ENCODE measurements around the gene MUC4.
"Not testable (repeated sequence)": the region's sequence is repeated elsewhere in the genome, so short reads cannot be mapped to it uniquely, and the experiment has no call there.

The MUC4 gene

DNA sequence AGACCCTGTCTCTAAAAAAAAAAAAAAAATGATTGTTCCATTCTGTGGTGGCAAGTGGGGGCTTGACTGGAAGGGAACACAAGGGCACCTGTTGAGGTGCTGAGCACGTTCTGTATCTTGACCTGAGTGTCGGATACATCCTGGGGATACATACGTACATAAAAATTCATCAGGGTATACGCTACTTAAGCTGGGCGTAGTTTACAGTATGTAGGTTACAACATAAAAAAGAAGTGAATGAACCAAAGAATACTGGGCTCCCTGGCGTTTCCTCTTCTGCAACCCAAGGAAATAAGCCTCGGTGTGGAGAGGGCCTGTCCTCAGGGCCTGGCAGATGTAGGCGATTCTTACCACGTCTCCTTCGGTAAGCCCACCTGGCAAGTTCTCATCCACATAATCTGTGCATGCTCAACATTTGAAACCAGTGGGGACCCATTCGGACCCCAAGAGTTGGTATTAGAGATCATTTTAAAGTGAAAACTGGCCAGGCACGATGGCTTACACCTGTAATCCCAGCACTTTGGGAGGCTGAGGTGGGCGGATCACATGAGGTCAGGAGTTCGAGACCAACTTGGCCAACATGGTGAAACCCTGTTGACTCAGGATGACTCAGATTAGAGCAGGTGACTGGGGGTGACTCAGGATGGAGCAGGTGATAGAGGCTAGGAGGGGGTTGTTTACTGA is 96.0 kb downstream of the MUC4 start:
- H3K27ac ChIP-seq = no peak overlapping the region
- TF ChIP-seq, protein P1, sequence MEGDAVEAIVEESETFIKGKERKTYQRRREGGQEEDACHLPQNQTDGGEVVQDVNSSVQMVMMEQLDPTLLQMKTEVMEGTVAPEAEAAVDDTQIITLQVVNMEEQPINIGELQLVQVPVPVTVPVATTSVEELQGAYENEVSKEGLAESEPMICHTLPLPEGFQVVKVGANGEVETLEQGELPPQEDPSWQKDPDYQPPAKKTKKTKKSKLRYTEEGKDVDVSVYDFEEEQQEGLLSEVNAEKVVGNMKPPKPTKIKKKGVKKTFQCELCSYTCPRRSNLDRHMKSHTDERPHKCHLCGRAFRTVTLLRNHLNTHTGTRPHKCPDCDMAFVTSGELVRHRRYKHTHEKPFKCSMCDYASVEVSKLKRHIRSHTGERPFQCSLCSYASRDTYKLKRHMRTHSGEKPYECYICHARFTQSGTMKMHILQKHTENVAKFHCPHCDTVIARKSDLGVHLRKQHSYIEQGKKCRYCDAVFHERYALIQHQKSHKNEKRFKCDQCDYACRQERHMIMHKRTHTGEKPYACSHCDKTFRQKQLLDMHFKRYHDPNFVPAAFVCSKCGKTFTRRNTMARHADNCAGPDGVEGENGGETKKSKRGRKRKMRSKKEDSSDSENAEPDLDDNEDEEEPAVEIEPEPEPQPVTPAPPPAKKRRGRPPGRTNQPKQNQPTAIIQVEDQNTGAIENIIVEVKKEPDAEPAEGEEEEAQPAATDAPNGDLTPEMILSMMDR (IDR thresholded peaks at IDR 0.05) = no peak
- TF ChIP-seq ZFX (IDR thresholded peaks at IDR 0.05; ENCODE audit: borderline replicate concordance) = no peak

DNA sequence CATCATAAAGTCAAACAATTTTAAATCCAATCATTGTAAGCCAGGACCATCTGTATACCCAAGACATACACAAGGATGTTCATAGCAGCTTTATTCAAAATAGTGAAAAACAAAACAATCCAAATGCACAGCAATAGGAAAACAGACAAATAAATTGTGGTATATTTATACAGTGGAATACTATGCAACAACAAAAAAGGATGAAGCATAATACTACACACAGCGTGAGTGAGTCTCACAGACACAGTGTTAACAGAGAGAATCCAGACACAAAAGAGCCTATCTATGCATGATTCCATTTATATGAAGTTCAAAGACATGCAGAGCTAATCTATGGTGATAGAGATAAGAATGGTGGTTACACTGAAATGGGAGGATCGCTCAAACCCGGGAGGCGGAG is 96.6 kb downstream of the MUC4 start:
- H3K27ac ChIP-seq = no peak overlapping the region
- TF ChIP-seq, protein P1 (IDR thresholded peaks at IDR 0.05) = no peak
- TF ChIP-seq ZFX (IDR thresholded peaks at IDR 0.05; ENCODE audit: borderline replicate concordance) = no peak

DNA sequence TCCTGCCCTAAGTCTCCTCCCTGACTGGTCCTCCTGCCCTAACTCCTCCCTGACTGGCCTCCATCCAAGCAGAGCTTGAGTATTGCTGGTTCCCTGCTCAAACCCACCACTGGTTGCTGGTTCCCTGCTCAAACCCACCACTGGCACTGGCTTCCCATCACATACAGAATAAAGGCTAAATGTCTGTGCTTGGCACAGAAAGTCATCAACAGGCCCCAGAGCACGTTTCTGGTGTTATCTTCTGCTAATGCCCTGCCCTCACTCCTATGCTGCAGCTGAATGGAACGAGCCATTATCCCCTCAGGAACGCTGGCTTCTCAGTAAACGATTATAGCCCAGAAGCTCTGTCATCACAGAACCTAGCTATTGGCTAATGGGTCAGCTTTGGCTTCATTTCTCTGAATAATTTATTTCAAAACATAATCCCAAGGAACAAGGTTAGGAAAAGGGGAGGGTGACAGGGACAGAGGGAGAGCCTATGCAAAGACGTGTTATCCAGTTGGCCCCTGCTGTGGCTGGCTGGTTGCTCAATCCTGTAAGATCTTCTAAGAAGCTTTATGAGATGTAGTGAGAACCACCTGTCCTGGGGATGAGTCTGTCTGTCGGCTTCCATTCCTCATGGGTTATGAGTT is 97.2 kb downstream of the MUC4 start:
- H3K27ac ChIP-seq = no peak overlapping the region
- TF ChIP-seq ZFX (IDR thresholded peaks at IDR 0.05; ENCODE audit: borderline replicate concordance) = no peak
- TF ChIP-seq, protein P1 (IDR thresholded peaks at IDR 0.05) = no peak

DNA sequence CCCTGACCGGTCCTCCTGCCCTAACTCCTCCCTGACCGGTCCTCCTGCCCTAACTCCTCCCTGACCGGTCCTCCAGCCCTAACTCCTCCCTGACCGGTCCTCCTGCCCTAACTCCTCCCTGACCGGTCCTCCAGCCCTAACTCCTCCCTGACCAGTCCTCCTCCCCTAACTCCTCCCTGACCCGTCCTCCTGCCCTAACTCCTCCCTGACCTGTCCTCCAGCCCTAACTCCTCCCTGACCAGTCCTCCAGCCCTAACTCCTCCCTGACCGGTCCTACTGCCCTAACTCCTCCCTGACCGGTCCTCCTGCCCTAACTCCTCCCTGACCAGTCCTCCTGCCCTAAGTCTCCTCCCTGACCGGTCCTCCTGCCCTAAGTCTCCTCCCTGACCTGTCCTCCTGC is 98.6 kb downstream of the MUC4 start:
- not testable (repeated sequence) for H3K27ac ChIP-seq

DNA sequence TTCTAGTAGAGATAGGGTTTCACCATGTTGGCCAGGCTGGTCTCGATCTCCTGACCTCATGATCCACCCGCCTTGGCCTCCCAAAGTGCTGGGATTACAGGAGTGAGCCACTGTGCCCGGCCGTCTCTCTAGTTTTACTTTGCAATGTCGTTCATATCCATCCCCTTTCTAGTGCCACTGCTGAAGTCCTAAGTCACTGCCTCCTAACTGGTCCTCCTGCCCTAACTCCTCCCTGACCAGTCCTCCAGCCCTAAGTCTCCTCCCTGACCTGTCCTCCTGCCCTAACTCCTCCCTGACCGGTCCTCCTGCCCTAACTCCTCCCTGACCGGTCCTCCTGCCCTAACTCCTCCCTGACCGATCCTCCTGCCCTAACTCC is 99.2 kb downstream of the MUC4 start:
- H3K27ac ChIP-seq = not testable (repeated sequence)

DNA sequence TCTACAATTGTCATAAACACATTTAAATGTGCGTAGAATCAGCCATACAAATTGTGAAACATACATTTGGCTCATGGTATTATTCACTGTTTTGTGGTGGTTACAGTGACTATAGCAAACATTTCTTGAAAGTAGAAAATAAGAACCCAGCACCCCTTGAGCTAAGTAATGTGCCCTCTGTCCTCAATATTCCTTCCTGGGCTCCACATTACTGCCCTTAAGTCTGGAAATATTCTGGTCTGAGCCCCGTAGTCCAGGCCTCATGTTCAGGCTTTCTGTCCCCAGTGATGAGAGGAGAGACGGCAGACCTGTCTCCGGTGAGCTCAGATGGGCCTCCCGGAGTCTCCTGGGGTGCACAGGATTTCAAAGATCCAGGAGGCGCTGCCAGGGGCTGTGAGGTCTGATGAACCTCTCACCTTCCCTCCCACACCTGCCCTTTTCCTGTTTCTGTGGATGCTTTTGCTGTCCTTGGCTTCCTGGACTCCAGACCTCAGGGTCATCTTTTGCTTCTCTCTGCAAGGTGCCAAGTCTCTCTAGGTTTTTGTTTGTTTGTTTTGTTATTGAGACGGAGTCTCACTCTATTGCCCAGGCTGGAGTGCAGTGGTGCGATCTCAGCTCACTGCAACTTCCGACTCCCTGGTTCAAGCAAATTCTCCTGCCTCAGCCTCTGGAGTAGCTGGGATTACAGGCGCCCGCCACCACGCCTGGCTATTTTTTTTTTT is 99.8 kb downstream of the MUC4 start:
- TF ChIP-seq ZFX (IDR thresholded peaks at IDR 0.05; ENCODE audit: borderline replicate concordance) = no peak
- TF ChIP-seq, protein P1 (IDR thresholded peaks at IDR 0.05) = no peak

DNA sequence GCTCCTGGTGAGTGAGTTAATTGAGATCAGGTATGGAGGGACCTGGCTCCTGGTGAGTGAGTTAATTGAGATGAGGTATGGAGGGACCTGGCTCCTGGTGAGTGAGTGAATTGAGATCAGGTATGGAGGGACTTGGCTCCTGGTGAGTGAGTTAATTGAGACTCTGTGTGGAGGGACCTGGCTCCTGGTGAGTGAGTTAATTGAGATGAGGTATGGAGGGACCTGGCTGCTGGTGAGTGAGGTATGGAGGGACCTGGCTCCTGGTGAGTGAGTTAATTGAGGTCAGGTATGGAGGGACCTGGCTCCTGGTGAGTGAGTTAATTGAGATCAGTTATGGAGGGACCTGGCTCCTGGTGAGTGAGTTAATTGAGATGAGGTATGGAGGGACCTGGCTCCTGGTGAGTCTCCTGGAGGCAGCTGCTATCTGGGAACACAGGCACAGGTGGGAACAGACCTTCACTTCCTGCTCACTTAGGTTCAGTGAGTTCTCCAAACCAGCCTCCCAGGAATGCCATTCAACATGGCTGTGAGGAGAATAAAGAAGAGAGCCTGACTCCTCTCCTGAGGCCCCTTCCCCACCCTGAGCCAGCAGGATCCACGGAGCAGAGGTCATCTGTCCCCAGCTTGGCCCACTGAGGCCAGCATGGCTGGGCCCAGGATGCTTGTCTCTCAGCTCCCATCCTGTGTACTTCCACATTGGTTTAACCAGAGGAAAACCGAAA is 100.5 kb downstream of the MUC4 start:
- not testable (repeated sequence) for H3K27ac ChIP-seq

More for the DNA sequence above, 99.8 kb downstream of the MUC4 start:
- no peak overlapping the region for H3K27ac ChIP-seq

DNA sequence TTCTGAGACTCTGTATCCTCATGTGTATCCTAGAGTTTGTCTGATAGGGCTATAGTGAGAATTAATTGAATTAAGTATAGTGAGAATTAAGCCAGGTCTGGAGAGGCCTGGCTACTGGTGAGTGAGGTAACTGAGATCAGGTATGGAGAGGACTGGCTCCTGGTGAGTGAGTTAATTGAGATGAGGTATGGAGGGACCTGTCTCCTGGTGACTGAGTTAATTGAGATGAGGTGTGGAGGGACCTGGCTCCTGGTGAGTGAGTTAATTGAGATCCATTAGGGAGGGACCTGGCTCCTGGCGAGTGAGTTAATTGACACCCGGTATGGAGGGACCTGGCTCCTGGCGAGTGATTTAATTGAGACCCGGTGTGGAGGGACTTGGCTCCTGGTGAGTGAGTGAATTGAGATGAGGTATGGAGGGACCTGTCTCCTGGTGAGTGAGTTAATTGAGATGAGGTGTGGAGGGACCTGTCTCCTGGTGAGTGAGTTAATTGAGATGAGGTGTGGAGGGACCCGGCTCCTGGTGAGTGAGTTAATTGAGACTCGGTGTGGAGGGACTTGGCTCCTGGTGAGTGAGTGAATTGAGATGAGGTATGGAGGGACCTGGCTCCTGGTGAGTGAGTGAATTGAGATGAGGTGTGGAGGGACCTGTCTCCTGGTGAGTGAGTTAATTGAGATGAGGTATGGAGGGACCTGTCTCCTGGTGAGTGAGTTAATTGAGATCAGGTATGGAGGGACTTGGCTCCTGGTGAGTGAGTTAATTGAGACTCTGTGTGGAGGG is 101.4 kb downstream of the MUC4 start:
- H3K27ac ChIP-seq = not testable (repeated sequence)

DNA sequence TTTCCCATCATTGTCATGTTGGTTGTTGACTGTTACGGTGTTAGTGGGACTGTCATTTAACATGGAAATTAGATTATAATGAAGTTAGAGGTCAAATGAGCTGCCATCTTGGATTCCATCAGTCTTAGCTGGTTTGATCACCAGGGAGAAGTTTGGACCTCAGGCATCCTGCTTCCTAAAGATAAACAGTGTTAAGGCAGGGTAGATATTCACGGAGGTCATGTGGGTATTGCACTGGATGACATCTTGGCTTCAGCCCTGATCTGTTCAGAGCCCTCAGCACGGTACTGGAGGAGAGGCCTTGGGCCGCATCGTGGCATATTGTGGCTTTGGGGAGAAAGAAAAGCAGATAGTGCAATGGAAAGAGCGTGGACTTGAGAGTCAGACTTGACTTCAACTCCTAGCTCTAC is 102.0 kb downstream of the MUC4 start:
- H3K27ac ChIP-seq = no peak overlapping the region
- TF ChIP-seq ZFX (IDR thresholded peaks at IDR 0.05; ENCODE audit: borderline replicate concordance) = no peak
- TF ChIP-seq, protein P1 (IDR thresholded peaks at IDR 0.05) = no peak
